HepG2 (cell line): Measurements from ENCODE around the gene FGFBP1.

Source experiments
- ARHGAP35 ChIP-seq: sonication (generic); formaldehyde crosslinking; IDR thresholded peaks from 2 replicates; pipeline ENCODE4 v1.9.0; 2022; ENCODE audit warnings: mild to moderate bottlenecking, inconsistent platforms, moderate library complexity, missing genetic modification reagents, borderline replicate concordance
- PHB2 ChIP-seq: fragments of 450-650 bp; IDR thresholded peaks from 2 replicates; pipeline ENCODE4 v1.6.1; 2018; ENCODE audit not compliant: partially characterized antibody
- RAD21 ChIP-seq: fragments of 450-650 bp; formaldehyde crosslinking; IDR thresholded peaks from 2 replicates; pipeline ENCODE4 v1.5.0; 2020; ENCODE audit warnings: mild to moderate bottlenecking
- TOE1 ChIP-seq: sonication (generic); formaldehyde crosslinking; IDR thresholded peaks from 2 replicates; pipeline ENCODE4 v1.4.0; 2020; ENCODE audit warnings: mild to moderate bottlenecking, missing genetic modification reagents
- U2AF1 ChIP-seq: fragments of 200-400 bp; formaldehyde crosslinking; optimal IDR thresholded peaks from 2 replicates; pipeline ENCODE3; 2017; ENCODE audit warnings: mild to moderate bottlenecking, low read depth, low read length
- ZBTB7A ChIP-seq: sonication (generic); formaldehyde crosslinking; IDR thresholded peaks from 2 replicates; pipeline ENCODE4 v1.8.0; 2022; ENCODE audit warnings: mild to moderate bottlenecking, missing genetic modification reagents
- ZNF121 ChIP-seq: sonication (generic); formaldehyde crosslinking; IDR thresholded peaks from 2 replicates; pipeline ENCODE4 v1.5.0; 2020; ENCODE audit warnings: mild to moderate bottlenecking, missing genetic modification reagents
- TF ChIP-seq, protein P1 (sequence below): sonication (generic); formaldehyde crosslinking; IDR thresholded peaks from 2 replicates; pipeline ENCODE4 v1.5.0; 2020; ENCODE audit warnings: mild to moderate bottlenecking, missing genetic modification reagents, moderate library complexity
- TF ChIP-seq, protein P2 (sequence below): IDR thresholded peaks from 2 replicates; pipeline ENCODE4 v1.6.1; 2012; ENCODE audit warnings: low read depth, low read length, improper control_type of control experiment
- TF ChIP-seq, protein P3 (sequence below): sonication (generic); formaldehyde crosslinking; IDR thresholded peaks from 2 replicates; pipeline ENCODE4 v1.9.0; 2021; ENCODE audit warnings: missing genetic modification reagents, borderline replicate concordance
- TF ChIP-seq, protein P4 (sequence below): sonication (generic); formaldehyde crosslinking; IDR thresholded peaks from 2 replicates; pipeline ENCODE4 v1.4.0; 2020; ENCODE audit warnings: missing genetic modification reagents

DNA sequence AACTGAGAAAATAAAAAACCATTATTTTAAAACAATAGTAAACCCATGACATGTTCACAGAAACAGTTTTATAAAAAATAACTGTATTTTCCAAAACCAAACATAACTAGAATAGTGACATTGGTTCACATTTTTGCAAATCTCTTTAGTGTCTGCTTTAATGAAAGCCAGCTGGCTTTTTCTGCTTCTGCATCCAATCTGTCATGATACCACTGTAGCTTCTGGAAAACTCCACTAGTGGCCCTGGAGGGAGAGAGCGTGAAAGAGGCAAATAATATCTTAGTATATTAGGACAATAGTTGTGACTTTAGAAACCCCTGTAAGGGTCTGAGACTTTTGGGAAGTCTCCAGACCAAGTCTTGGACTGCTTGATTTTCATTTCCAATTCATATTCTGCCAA lies 31.1 kb downstream of the FGFBP1 start:
- no peak for TF ChIP-seq RAD21 (CRISPR knock-in tag)
- no peak for TF ChIP-seq PHB2
- TF ChIP-seq U2AF1: no peak
- TF ChIP-seq, protein P1, sequence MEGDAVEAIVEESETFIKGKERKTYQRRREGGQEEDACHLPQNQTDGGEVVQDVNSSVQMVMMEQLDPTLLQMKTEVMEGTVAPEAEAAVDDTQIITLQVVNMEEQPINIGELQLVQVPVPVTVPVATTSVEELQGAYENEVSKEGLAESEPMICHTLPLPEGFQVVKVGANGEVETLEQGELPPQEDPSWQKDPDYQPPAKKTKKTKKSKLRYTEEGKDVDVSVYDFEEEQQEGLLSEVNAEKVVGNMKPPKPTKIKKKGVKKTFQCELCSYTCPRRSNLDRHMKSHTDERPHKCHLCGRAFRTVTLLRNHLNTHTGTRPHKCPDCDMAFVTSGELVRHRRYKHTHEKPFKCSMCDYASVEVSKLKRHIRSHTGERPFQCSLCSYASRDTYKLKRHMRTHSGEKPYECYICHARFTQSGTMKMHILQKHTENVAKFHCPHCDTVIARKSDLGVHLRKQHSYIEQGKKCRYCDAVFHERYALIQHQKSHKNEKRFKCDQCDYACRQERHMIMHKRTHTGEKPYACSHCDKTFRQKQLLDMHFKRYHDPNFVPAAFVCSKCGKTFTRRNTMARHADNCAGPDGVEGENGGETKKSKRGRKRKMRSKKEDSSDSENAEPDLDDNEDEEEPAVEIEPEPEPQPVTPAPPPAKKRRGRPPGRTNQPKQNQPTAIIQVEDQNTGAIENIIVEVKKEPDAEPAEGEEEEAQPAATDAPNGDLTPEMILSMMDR: no peak
- TF ChIP-seq ARHGAP35 (CRISPR knock-in tag): no peak
- TF ChIP-seq ZNF121: no peak
- TF ChIP-seq, protein P2, sequence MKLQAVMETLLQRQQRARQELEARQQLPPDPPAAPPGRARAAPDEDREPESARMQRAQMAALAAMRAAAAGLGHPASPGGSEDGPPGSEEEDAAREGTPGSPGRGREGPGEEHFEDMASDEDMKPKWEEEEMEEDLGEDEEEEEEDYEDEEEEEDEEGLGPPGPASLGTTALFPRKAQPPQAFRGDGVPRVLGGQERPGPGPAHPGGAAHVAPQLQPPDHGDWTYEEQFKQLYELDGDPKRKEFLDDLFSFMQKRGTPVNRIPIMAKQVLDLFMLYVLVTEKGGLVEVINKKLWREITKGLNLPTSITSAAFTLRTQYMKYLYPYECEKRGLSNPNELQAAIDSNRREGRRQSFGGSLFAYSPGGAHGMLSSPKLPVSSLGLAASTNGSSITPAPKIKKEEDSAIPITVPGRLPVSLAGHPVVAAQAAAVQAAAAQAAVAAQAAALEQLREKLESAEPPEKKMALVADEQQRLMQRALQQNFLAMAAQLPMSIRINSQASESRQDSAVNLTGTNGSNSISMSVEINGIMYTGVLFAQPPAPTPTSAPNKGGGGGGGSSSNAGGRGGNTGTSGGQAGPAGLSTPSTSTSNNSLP: no peak
- TF ChIP-seq, protein P3, sequence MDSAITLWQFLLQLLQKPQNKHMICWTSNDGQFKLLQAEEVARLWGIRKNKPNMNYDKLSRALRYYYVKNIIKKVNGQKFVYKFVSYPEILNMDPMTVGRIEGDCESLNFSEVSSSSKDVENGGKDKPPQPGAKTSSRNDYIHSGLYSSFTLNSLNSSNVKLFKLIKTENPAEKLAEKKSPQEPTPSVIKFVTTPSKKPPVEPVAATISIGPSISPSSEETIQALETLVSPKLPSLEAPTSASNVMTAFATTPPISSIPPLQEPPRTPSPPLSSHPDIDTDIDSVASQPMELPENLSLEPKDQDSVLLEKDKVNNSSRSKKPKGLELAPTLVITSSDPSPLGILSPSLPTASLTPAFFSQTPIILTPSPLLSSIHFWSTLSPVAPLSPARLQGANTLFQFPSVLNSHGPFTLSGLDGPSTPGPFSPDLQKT (CRISPR knock-in tag): no peak
- no peak for TF ChIP-seq TOE1
- TF ChIP-seq ZBTB7A (CRISPR knock-in tag): no peak
- TF ChIP-seq, protein P4, sequence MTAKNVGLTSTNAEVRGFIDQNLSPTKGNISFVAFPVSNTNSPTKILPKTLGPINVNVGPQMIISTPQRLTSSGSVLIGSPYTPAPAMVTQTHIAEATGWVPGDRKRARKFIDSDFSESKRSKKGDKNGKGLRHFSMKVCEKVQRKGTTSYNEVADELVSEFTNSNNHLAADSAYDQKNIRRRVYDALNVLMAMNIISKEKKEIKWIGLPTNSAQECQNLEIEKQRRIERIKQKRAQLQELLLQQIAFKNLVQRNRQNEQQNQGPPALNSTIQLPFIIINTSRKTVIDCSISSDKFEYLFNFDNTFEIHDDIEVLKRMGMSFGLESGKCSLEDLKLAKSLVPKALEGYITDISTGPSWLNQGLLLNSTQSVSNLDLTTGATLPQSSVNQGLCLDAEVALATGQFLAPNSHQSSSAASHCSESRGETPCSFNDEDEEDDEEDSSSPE (CRISPR knock-in tag): no peak
